K562 (cell line): ENCODE measurements around the gene C2orf69. TPM values are rescaled to one million over a fixed set of nuclear protein-coding genes. Genes with fewer than 3 reads are reported as not detected.

ENCODE experiments used
- ATAC-seq: fragments of 200-7000 bp; cut with Tn5 transposase; 3 replicates; pipeline ENCODE4 v1.9.1; 2020; ENCODE audit warnings: moderate library complexity
- BruUV-seq: library from RNA; stranded (reverse); fragments of 400-500 nt; replicated peaks from 2 replicates; lab custom pipeline; 2021; lab: Mats Ljungman, UMichigan
- CTCF ChIA-PET: fragments of 300-600 bp; formaldehyde crosslinking; extraction: SDS; loops from one replicate; lab custom pipeline; 2021; ENCODE audit warnings: low intra/inter-chr PET ratio; lab: Yijun Ruan, JAX
- POLR2A ChIA-PET: fragments of 300-600, 350-650 bp; sonication (Branson Sonifier 250); formaldehyde crosslinking; extraction: SDS; loops from one replicate; lab custom pipeline; 2021; ENCODE audit warnings: antibody characterized with exemption, inconsistent platforms; lab: Yijun Ruan, JAX
- DNase-seq, 4 experiments: peaks; one replicate each; pipeline versions ENCODE4 v3.0.0 to v3.0.0-alpha.2; 2011 to 2018; ENCODE audit warnings: low spot score in 3 of 4, mixed read lengths in 3 of 4; ENCODE audit errors: extremely low read depth in 1 of 4
- FAIRE-seq: peaks from 2 replicates; lab custom pipeline; 2011; peaks lifted over from hg19 to GRCh38; lab: Jason Lieb, UNC
- H2AFZ ChIP-seq: 2 replicates; pipeline ENCODE4 v1.6.0; 2011; ENCODE audit warnings: low read depth, low read length, control low read depth, inconsistent platforms
- H3K27ac ChIP-seq: fragments of 200-600 bp; 3 replicates; pipeline ENCODE4 v1.8.0; 2011; ENCODE audit warnings: low read depth, mild to moderate bottlenecking, control low read depth, inconsistent platforms, low read length, moderate library complexity, mixed read lengths; ENCODE audit errors: extremely low read depth
- H3K27me3 ChIP-seq, 2 experiments: fragments of 300-600 bp in 1 of 2; 2 replicates in 1 of 2; 3 replicates in 1 of 2; pipeline versions ENCODE4 v1.6.0 to v1.8.0; 2011; ENCODE audit warnings: inconsistent platforms in 2 of 2, low read length in 2 of 2, mild to moderate bottlenecking in 1 of 2, mixed read lengths in 1 of 2, moderate library complexity in 1 of 2; ENCODE audit not compliant: control insufficient read depth in 2 of 2, insufficient read depth in 2 of 2
- H3K36me3 ChIP-seq: fragments of 300-600 bp; 3 replicates; pipeline ENCODE4 v1.8.0; 2011; ENCODE audit warnings: mild to moderate bottlenecking, low read length, inconsistent platforms; ENCODE audit not compliant: control insufficient read depth, insufficient read depth
- H3K4me1 ChIP-seq, 2 experiments: fragments of 200-600 bp in 1 of 2; replicated peaks in 1 of 2; 2 replicates in 1 of 2; 3 replicates in 1 of 2; pipeline versions ENCODE4 v1.5.1 to v1.8.0; 2011; ENCODE audit warnings: inconsistent platforms in 2 of 2, low read length in 2 of 2, mild to moderate bottlenecking in 1 of 2, mixed read lengths in 1 of 2, moderate library complexity in 1 of 2; ENCODE audit not compliant: control insufficient read depth in 2 of 2, insufficient read depth in 2 of 2
- H3K4me2 ChIP-seq: 2 replicates; pipeline ENCODE4 v1.6.1; 2011; ENCODE audit warnings: low read length, control low read depth, inconsistent platforms, mixed read lengths; ENCODE audit not compliant: insufficient read depth
- H3K4me3 ChIP-seq: fragments of 200-600 bp; sonication (generic), shearing (Covaris generic); 2 replicates; pipeline ENCODE4 v1.5.1; 2016; ENCODE audit warnings: control low read depth, inconsistent platforms
- H3K79me2 ChIP-seq: fragments of 200-600 bp; 3 replicates; pipeline ENCODE4 v1.8.0; 2011; ENCODE audit warnings: low read length, inconsistent platforms; ENCODE audit not compliant: control insufficient read depth, insufficient read depth
- H3K9ac ChIP-seq, 2 experiments: 2 replicates each; pipeline versions ENCODE4 v1.6.0 to v1.6.1; 2011; ENCODE audit warnings: low read depth in 2 of 2, low read length in 2 of 2, control low read depth in 1 of 2, inconsistent platforms in 1 of 2, mild to moderate bottlenecking in 1 of 2, mixed read lengths in 1 of 2; ENCODE audit not compliant: insufficient read depth in 1 of 2
- H3K9me1 ChIP-seq: one replicate; pipeline ENCODE4 v1.6.0; 2011; ENCODE audit warnings: inconsistent platforms, mild to moderate bottlenecking, low read length, moderate library complexity; ENCODE audit not compliant: control insufficient read depth, insufficient read depth
- H3K9me3 ChIP-seq: replicated peaks from 2 replicates; pipeline ENCODE4 v1.5.1; 2011; ENCODE audit warnings: low read depth, low read length, inconsistent platforms; ENCODE audit not compliant: control insufficient read depth, insufficient read depth
- H4K20me1 ChIP-seq: replicated peaks from 2 replicates; pipeline ENCODE4 v1.6.1; 2011; ENCODE audit warnings: low read length, inconsistent platforms, mixed read lengths; ENCODE audit not compliant: control insufficient read depth, insufficient read depth
- CBX5 ChIP-seq: IDR thresholded peaks from 2 replicates; pipeline ENCODE4 v1.6.1; 2014; ENCODE audit warnings: low read depth, borderline replicate concordance
- DEAF1 ChIP-seq: fragments of 450-650 bp; formaldehyde crosslinking; IDR thresholded peaks from 2 replicates; pipeline ENCODE4 v1.4.0; 2020; ENCODE audit warnings: mild to moderate bottlenecking, moderate library complexity
- E2F3 ChIP-seq: fragments of 250-450 bp; sonication (Bioruptor Pico); IDR thresholded peaks from 2 replicates; pipeline ENCODE4 v1.4.0; 2020; ENCODE audit warnings: mild to moderate bottlenecking
- ILK ChIP-seq: fragments of 450-650 bp; IDR thresholded peaks from 2 replicates; pipeline ENCODE4 v1.6.1; 2016; ENCODE audit warnings: missing genetic modification characterization, low read depth, mild to moderate bottlenecking, missing compliant biosample characterization, moderate library complexity, borderline replicate concordance
- KAT7 ChIP-seq: sonication (generic); formaldehyde crosslinking; IDR thresholded peaks from 2 replicates; pipeline ENCODE4 v1.8.0; 2022; ENCODE audit warnings: missing genetic modification reagents, mild to moderate bottlenecking, borderline replicate concordance
- NBN ChIP-seq: fragments of 450-650 bp; IDR thresholded peaks from 2 replicates; pipeline ENCODE4 v1.6.1; 2016; ENCODE audit warnings: low read depth, mild to moderate bottlenecking
- NR2C2 ChIP-seq, 2 experiments: fragments of 200-800 bp in 1 of 2; sonication (Bioruptor generic) in 1 of 2; sonication (generic) in 1 of 2; formaldehyde crosslinking in 1 of 2; IDR thresholded peaks; 2 replicates each; pipeline versions ENCODE4 v1.6.1 to v1.8.0; 2016 to 2022; ENCODE audit warnings: mild to moderate bottlenecking in 1 of 2, missing compliant biosample characterization in 1 of 2, missing genetic modification characterization in 1 of 2, missing genetic modification reagents in 1 of 2
- PHF21A ChIP-seq: fragments of 450-650 bp; IDR thresholded peaks from 2 replicates; pipeline ENCODE4 v1.6.1; 2017; ENCODE audit warnings: low read depth, borderline replicate concordance
- RB1 ChIP-seq: fragments of 450-650 bp; IDR thresholded peaks from 2 replicates; pipeline ENCODE4 v1.6.1; 2017; ENCODE audit warnings: low read depth, mild to moderate bottlenecking
- SLC30A9 ChIP-seq: fragments of 250-450 bp; sonication (Bioruptor Pico); IDR thresholded peaks from 2 replicates; pipeline ENCODE4 v1.8.0; 2022; ENCODE audit warnings: mild to moderate bottlenecking, moderate library complexity
- SMARCE1 ChIP-seq: fragments of 450-650 bp; IDR thresholded peaks from 2 replicates; pipeline ENCODE4 v1.7.1; 2016; ENCODE audit warnings: mild to moderate bottlenecking
- SMC3 ChIP-seq: conservative IDR thresholded peaks from 2 replicates; pipeline ENCODE4 v1.6.1; 2011; ENCODE audit warnings: low read depth, low read length, improper control_type of control experiment; ENCODE audit not compliant: insufficient read depth
- STAT5A ChIP-seq: IDR thresholded peaks from 2 replicates; pipeline ENCODE4 v1.6.1; 2012; ENCODE audit warnings: low read length, inconsistent platforms, borderline replicate concordance
- ZNF347 ChIP-seq: fragments of 450-650 bp; formaldehyde crosslinking; IDR thresholded peaks from 2 replicates; pipeline ENCODE4 v1.4.0; 2020; ENCODE audit warnings: low read depth, mild to moderate bottlenecking, moderate library complexity
- WGBS: fragments of 100-300 bp; shearing (Covaris generic); methylation state at CpG from one replicate; pipeline ENCODE4 v1.1.6; 2016; ENCODE audit warnings: low coverage, mixed read lengths; ENCODE audit not compliant: insufficient coverage; ENCODE audit errors: missing lambda C conversion rate; 5-methylcytosine and 5-hydroxymethylcytosine counted together
- in situ Hi-C: fragments of 300-500 bp; cut with MboI; formaldehyde crosslinking; loops from 4 replicates; pipeline ENCODE4 v1.15.0; 2018; ENCODE audit warnings: inconsistent platforms, mixed read lengths
- intact Hi-C: fragments of 100-400 bp; cut with micrococcal nuclease; formaldehyde crosslinking; loops from 2 replicates; pipeline ENCODE4 v1.14.2; 2022
- polyA plus RNA-seq, 8 experiments: library from polyadenylated mRNA; depleted of rRNA in 4 of 8; stranded (reverse) in 5 of 8; unstranded in 3 of 8; fragments of >200 nt; fragmentation: Nextera tagmentation in 2 of 8; fragmentation: Illumina TruSeq in 1 of 8; extraction: Ambion mirVana in 2 of 8; extraction: Trizol in 1 of 8; gene quantifications; 2 replicates each; pipeline versions ENCODE4 v1.2.1 to v1.2.3, GENCODE V29; 2011 to 2014; ENCODE audit warnings: inconsistent platforms in 1 of 8, missing spikeins in 1 of 8
- total RNA-seq, 7 experiments: library from RNA; depleted of rRNA in 6 of 7; stranded (reverse); fragments of >200 nt in 6 of 7; fragmentation: Illumina TruSeq in 2 of 7; extraction: Trizol in 2 of 7; gene quantifications; 2 replicates each; pipeline versions ENCODE4 v1.2.1 to v1.2.3, GENCODE V29; 2011 to 2021; ENCODE audit warnings: low replicate concordance in 1 of 7
- TF ChIP-seq, protein P1 (sequence below), 3 experiments: IDR thresholded peaks in 2 of 3; conservative IDR thresholded peaks in 1 of 3; 2 replicates each; pipeline ENCODE4 v1.5.1; 2011 to 2012; ENCODE audit warnings: low read length in 3 of 3, mild to moderate bottlenecking in 3 of 3, control low read depth in 2 of 3, improper control_type of control experiment in 1 of 3, inconsistent platforms in 1 of 3, low read depth in 1 of 3, mixed read lengths in 1 of 3, moderate library complexity in 1 of 3; ENCODE audit not compliant: insufficient read depth in 2 of 3

The C2orf69 gene
- total and polyA plus RNA-seq, 9 of the 15 experiments (the other 6 are each of a cell fraction or from before 2014, with no cell fraction given): 3.4 to 9.8 (median 5.7) TPM

- no peak overlapping the region for H3K9ac ChIP-seq
- H3K4me2 ChIP-seq: no peak overlapping the region
- no peak overlapping the region for H2AFZ ChIP-seq
- H3K4me1 ChIP-seq: no peaks in the 10 kb centered on the region
- 12% methylated on average over 2 of the region's 2 CpGs for WGBS
- DNase-seq (peak in 2 of 4 experiments; percentile 21 to 26), FAIRE-seq (no peak), ATAC-seq (peak; percentile 72)
- POLR2A ChIA-PET: interaction anchor here (0.6 to 1.0 kb wide), 2 partner anchors 12 to 152 kb away, joined by 3 read pairs; no protein-coding TSS in a partner anchor
- H3K9me3 ChIP-seq: no peaks in the 10 kb centered on the region
- no peaks in the 10 kb centered on the region for H3K79me2 ChIP-seq
- H3K27me3 ChIP-seq: no peaks in the 10 kb centered on the region
- no peaks in the 10 kb centered on the region for H4K20me1 ChIP-seq
- intact Hi-C loops (loop anchor here (1.0 kb wide), 1 partner anchor 730 kb away; no protein-coding TSS in a partner anchor), in situ Hi-C loops (loop anchor here (5.0 to 25.0 kb wide), 3 partner anchors 499 to 1239 kb away; no protein-coding TSS in a partner anchor)
- H3K36me3 ChIP-seq: no peaks in the 10 kb centered on the region
- no peaks in the 10 kb centered on the region for H3K9me1 ChIP-seq
- CTCF ChIA-PET: interaction anchor here (0.7 to 1.8 kb wide), 2 partner anchors 508 to 730 kb away, joined by 3 to 12 read pairs; no protein-coding TSS in a partner anchor
- BruUV-seq: no TSS peak
- no peak overlapping the region for H3K4me3 ChIP-seq
- no peak overlapping the region for H3K27ac ChIP-seq
- TF ChIP-seq NBN (no peak), SMARCE1 (no peak), DEAF1 (CRISPR knock-in tag) (peak; percentile 24; the same call in 1 of the 2 replicates), CBX5 (no peak), ZNF347 (no peak), NR2C2 (CRISPR knock-in tag; IDR thresholded peaks at IDR 0.05) (no peak), NR2C2 (tag; IDR thresholded peaks at IDR 0.05) (no peak), RB1 (no peak), KAT7 (CRISPR knock-in tag) (no peak), ILK (tag) (no peak), E2F3 (CRISPR knock-in tag) (no peak), STAT5A (no peak), SLC30A9 (no peak), SMC3 (peak; percentile 43; the same call in 1 of the 2 replicates), PHF21A (no peak)
- TF ChIP-seq, protein P1, sequence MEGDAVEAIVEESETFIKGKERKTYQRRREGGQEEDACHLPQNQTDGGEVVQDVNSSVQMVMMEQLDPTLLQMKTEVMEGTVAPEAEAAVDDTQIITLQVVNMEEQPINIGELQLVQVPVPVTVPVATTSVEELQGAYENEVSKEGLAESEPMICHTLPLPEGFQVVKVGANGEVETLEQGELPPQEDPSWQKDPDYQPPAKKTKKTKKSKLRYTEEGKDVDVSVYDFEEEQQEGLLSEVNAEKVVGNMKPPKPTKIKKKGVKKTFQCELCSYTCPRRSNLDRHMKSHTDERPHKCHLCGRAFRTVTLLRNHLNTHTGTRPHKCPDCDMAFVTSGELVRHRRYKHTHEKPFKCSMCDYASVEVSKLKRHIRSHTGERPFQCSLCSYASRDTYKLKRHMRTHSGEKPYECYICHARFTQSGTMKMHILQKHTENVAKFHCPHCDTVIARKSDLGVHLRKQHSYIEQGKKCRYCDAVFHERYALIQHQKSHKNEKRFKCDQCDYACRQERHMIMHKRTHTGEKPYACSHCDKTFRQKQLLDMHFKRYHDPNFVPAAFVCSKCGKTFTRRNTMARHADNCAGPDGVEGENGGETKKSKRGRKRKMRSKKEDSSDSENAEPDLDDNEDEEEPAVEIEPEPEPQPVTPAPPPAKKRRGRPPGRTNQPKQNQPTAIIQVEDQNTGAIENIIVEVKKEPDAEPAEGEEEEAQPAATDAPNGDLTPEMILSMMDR (IDR thresholded peaks at IDR 0.05 in 2 of 3, conservative IDR thresholded peaks at IDR 0.05 in 1 of 3; ENCODE audit: insufficient read depth in 2 of 3, low read depth in 1 of 3, low read length in 3 of 3): peak; percentile 32 to 56 (median 39); a peak in 4 of 6 replicates
Observed at GRCh38 chr2:199973703-199974102, 62.6 kb downstream of the C2orf69 start.
